ENCODE results near the gene SLC22A17. TPM values are rescaled to one million over a fixed set of nuclear protein-coding genes. Genes with fewer than 3 reads are reported as not detected.
A peak's percentile ranks its signal among the peaks of the same experiment; 100 is the strongest.

Gene SLC22A17
- total and polyA plus RNA-seq, 2 of the 13 experiments (the other 11 are each of a cell fraction or from before 2014, with no cell fraction given), result 0.95 to 1.1 TPM

GRCh38 chr14:23321572-23322547 lies 30.8 kb downstream of the SLC22A17 start (continued):
- TF ChIP-seq MED8 (CRISPR knock-in tag; IDR thresholded peaks at IDR 0.05; ENCODE audit: insufficient replicate concordance) (no peak), ZNF75D (CRISPR knock-in tag; IDR thresholded peaks at IDR 0.05; ENCODE audit: borderline replicate concordance) (0 out of 2 replicates have a peak, but pooled peaks have one; percentile 23), ZNF788 (CRISPR knock-in tag; IDR thresholded peaks at IDR 0.05; ENCODE audit: borderline replicate concordance) (peak; percentile 56; the same call in 1 of the 2 replicates), CENPBD1 (CRISPR knock-in tag; IDR thresholded peaks at IDR 0.05; ENCODE audit: borderline replicate concordance, low read depth) (no peak), ZNF30 (CRISPR knock-in tag; IDR thresholded peaks at IDR 0.05) (0 out of 2 replicates have a peak, but pooled peaks have one; percentile 71), NCOA5 (CRISPR knock-in tag; IDR thresholded peaks at IDR 0.05) (no peak), TBX3 (IDR thresholded peaks at IDR 0.05; ENCODE audit: borderline replicate concordance) (no peak), ARID2 (CRISPR knock-in tag; IDR thresholded peaks at IDR 0.05; ENCODE audit: borderline replicate concordance) (peak; percentile 84), ZSCAN9 (CRISPR knock-in tag; IDR thresholded peaks at IDR 0.05; ENCODE audit: borderline replicate concordance) (peak; percentile 31; the same call in 1 of the 2 replicates), ZNF644 (CRISPR knock-in tag; IDR thresholded peaks at IDR 0.05; ENCODE audit: low read depth) (peak; percentile 16; the same call in 1 of the 2 replicates), HNF4G (IDR thresholded peaks at IDR 0.05; ENCODE audit: borderline replicate concordance, low read depth, low read length) (peak; percentile 68; the same call in 1 of the 2 replicates), HNF4G (CRISPR knock-in tag; IDR thresholded peaks at IDR 0.05; ENCODE audit: borderline replicate concordance, low read depth) (peak; percentile 76; the same call in 1 of the 2 replicates), ZNF550 (CRISPR knock-in tag; IDR thresholded peaks at IDR 0.05; ENCODE audit: borderline replicate concordance) (0 out of 2 replicates have a peak, but pooled peaks have one; percentile 25), GATA4 (IDR thresholded peaks at IDR 0.05; ENCODE audit: borderline replicate concordance, low read depth) (peak; percentile 40), ELF1 (CRISPR knock-in tag; IDR thresholded peaks at IDR 0.05) (no peak; the same call in none of the 2 replicates), ZNF747 (CRISPR knock-in tag; IDR thresholded peaks at IDR 0.05; ENCODE audit: borderline replicate concordance) (no peak; the same call in 1 of the 2 replicates), NFKBIZ (CRISPR knock-in tag; IDR thresholded peaks at IDR 0.05) (no peak; the same call in none of the 2 replicates), KDM2A (CRISPR knock-in tag; IDR thresholded peaks at IDR 0.05; ENCODE audit: borderline replicate concordance, low read depth) (peak; percentile 98), ZFP1 (CRISPR knock-in tag; IDR thresholded peaks at IDR 0.05) (no peak), HNRNPL (IDR thresholded peaks at IDR 0.05; ENCODE audit: low read depth, low read length) (peak; percentile 15; the same call in 1 of the 2 replicates), EED (CRISPR knock-in tag; IDR thresholded peaks at IDR 0.05) (no peak; the same call in 1 of the 2 replicates), HMGXB4 (CRISPR knock-in tag; IDR thresholded peaks at IDR 0.05; ENCODE audit: borderline replicate concordance in 1 of 2, low read depth in 1 of 2) (peak; percentile 55 to 66; a peak in 3 of 4 replicates)
- TF ChIP-seq, protein P1, sequence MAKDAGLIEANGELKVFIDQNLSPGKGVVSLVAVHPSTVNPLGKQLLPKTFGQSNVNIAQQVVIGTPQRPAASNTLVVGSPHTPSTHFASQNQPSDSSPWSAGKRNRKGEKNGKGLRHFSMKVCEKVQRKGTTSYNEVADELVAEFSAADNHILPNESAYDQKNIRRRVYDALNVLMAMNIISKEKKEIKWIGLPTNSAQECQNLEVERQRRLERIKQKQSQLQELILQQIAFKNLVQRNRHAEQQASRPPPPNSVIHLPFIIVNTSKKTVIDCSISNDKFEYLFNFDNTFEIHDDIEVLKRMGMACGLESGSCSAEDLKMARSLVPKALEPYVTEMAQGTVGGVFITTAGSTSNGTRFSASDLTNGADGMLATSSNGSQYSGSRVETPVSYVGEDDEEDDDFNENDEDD (CRISPR knock-in tag; IDR thresholded peaks at IDR 0.05; ENCODE audit: borderline replicate concordance), result peak; percentile 52; the same call in 1 of the 2 replicates
- TF ChIP-seq, protein P2, sequence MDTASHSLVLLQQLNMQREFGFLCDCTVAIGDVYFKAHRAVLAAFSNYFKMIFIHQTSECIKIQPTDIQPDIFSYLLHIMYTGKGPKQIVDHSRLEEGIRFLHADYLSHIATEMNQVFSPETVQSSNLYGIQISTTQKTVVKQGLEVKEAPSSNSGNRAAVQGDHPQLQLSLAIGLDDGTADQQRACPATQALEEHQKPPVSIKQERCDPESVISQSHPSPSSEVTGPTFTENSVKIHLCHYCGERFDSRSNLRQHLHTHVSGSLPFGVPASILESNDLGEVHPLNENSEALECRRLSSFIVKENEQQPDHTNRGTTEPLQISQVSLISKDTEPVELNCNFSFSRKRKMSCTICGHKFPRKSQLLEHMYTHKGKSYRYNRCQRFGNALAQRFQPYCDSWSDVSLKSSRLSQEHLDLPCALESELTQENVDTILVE (CRISPR knock-in tag; IDR thresholded peaks at IDR 0.05), result peak; percentile 70
